Endodermal cell (in vitro differentiated cells): ENCODE measurements around the gene SPIRE2. TPM values are rescaled to one million over a fixed set of nuclear protein-coding genes. Genes with fewer than 3 reads are reported as not detected.

Source experiments
- DNase-seq: peaks from one replicate; pipeline ENCODE4 v3.0.0-alpha.2; 2017
- H3K27ac ChIP-seq: 2 replicates; pipeline ENCODE4 v1.5.1; 2013; ENCODE audit warnings: mild to moderate bottlenecking, low read depth, low read length, moderate library complexity
- H3K27me3 ChIP-seq: 2 replicates; pipeline ENCODE4 v1.6.1; 2013; ENCODE audit warnings: mild to moderate bottlenecking, low read length, moderate library complexity; ENCODE audit not compliant: insufficient read depth, control insufficient read depth, poor library complexity, severe bottlenecking
- H3K36me3 ChIP-seq: 2 replicates; pipeline ENCODE4 v1.7.0; 2013; ENCODE audit warnings: mild to moderate bottlenecking, low read length, moderate library complexity; ENCODE audit not compliant: control insufficient read depth, insufficient read depth
- H3K4me1 ChIP-seq: one replicate; pipeline ENCODE4 v1.7.0; 2013; ENCODE audit warnings: low read length; ENCODE audit not compliant: control insufficient read depth, insufficient read depth
- H3K4me3 ChIP-seq: 2 replicates; pipeline ENCODE4 v1.5.1; 2013; ENCODE audit warnings: mild to moderate bottlenecking, low read length, moderate library complexity
- H3K9ac ChIP-seq: 2 replicates; pipeline ENCODE4 v1.6.1; 2013; ENCODE audit warnings: mild to moderate bottlenecking, low read length, moderate library complexity; ENCODE audit not compliant: poor library complexity, severe bottlenecking; ENCODE audit errors: extremely low read depth
- H3K9me3 ChIP-seq: 2 replicates; pipeline ENCODE4 v1.6.1; 2013; ENCODE audit warnings: mild to moderate bottlenecking, low read length, moderate library complexity; ENCODE audit not compliant: control insufficient read depth
- H3K27ac Mint-ChIP-seq: 2 replicates; pipeline ENCODE4 v1.8.0; 2020; ENCODE audit warnings: mixed read lengths
- H3K27me3 Mint-ChIP-seq: 2 replicates; pipeline ENCODE4 v1.8.0; 2021; ENCODE audit warnings: mild to moderate bottlenecking, mixed read lengths; ENCODE audit not compliant: insufficient read depth
- H3K36me3 Mint-ChIP-seq: 2 replicates; pipeline ENCODE4 v1.8.0; 2020; ENCODE audit warnings: low read depth, mixed read lengths
- H3K4me1 Mint-ChIP-seq: 2 replicates; pipeline ENCODE4 v1.8.0; 2020; ENCODE audit warnings: mixed read lengths
- H3K4me3 Mint-ChIP-seq: 2 replicates; pipeline ENCODE4 v1.8.0; 2020; ENCODE audit warnings: mild to moderate bottlenecking, moderate library complexity, mixed read lengths
- H3K9me3 Mint-ChIP-seq: 2 replicates; pipeline ENCODE4 v1.8.0; 2020; ENCODE audit warnings: mild to moderate bottlenecking, mixed read lengths
- WGBS, 2 experiments: methylation state at CpG; one replicate each; pipeline versions ENCODE4 v1.1.5 to v1.1.7; 2013; ENCODE audit warnings: missing lambda C conversion rate in 2 of 2, mixed read lengths in 1 of 2; ENCODE audit not compliant: insufficient coverage in 1 of 2, insufficient read length in 1 of 2; 5-methylcytosine and 5-hydroxymethylcytosine counted together
- total RNA-seq, 2 donors: library from RNA; stranded (reverse); fragmentation: NEBNext Ultra II Directional in 1 of 2; extraction: Animal tissue kit (Norgen Biotek cat#: 25700) in 1 of 2; gene quantifications; 2 replicates in 1 of 2; 3 replicates in 1 of 2; pipeline ENCODE4 v1.2.1, GENCODE V29; 2021
- TF ChIP-seq, protein P1 (sequence below): fragments of 200-600 bp; sonication (generic); conservative IDR thresholded peaks from 2 replicates; pipeline ENCODE4 v1.5.0; 2021; ENCODE audit warnings: antibody characterized with exemption, mild to moderate bottlenecking

SPIRE2 gene
- total RNA-seq, 2 donors from 2014 or later, result 12.8 to 12.9 TPM

DNA sequence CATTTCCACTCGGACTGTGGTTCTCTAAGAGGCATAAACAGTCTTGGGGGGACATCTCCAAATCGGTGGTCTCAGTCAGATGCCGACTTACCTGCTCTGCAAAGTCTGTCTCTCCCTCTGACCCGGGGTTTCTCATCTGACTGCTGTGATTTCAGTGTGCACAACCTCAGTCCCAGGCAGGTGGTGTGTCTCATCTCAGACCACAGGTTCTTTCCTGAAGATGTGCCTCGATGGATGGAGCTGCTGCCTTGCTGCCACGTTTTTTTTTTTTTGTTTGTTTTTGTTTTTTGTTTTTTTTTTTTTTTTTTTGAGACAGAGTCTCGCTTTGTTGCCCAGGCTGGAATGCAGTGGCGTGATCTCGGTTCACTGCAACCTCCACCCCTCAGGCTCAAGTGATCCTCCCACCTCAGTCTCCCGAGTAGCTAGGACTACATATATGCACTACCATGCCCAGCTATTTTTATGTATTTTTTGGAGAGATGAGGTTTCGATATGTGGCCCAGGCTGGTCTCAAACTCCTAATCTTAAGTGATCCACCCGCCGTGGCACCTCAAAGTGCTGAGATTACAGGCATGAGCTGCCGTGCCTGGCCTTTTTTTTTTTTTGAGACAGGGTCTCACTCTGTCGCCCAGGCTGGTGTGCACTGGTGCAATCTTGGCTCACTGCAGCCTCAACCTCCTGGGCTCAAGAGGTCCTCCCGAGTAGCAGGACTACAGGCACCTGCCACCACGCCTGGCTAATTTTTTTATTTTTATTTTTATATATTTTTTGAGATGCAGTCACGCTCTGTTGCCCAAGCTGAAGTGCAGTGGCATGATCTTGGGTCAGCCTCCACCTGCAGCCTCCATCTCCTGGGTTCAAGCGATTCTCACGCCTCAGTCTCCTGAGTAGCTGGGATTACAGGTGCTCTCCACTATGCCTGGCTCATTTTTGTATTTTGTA is 15.4 kb downstream of the SPIRE2 start:
- no peaks in the 10 kb centered on the region for H3K36me3 Mint-ChIP-seq
- 87 to 96% methylated on average over 10 to 18 of the region's 20 CpGs for WGBS, 2 experiments
- DNase-seq, result no peak

DNA sequence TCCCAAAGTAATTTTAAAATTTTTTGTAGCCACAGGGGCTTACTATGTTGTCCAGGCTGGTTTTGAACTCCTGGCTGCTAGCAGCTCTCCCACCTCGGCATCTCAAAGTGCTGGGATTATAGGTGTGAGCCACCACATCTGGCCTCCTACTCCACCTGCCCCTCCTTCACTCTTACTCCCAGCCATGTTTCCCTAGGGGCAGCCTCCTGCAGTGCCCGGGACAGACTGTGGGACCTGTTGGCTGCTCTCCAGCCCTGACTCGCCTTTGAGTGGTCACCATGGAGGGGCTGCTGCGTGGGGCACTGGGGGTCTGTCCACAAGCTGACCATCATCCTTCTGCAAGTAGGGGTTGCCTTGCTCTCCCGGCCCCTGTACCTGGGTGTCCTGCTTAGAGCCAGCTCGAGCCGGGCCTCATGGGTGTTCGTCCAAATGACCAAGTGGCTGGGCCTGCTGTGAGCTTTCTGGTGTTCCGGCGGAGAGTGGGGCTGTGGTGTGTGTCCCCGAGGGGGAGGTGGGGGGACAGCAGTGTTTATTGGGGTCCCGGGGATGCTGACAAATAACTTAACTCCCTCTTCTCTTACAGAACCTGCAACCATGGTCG is 16.6 kb downstream of the SPIRE2 start:
- Mint-ChIP-seq H3K4me3 (no peak overlapping the region), H3K4me1 (peaks cover under 1% of the 10 kb centered on the region)

More for the DNA sequence above, 15.4 kb downstream of the SPIRE2 start:
- peaks cover 8% of the 10 kb centered on the region for H3K4me1 Mint-ChIP-seq
- Histone ChIP-seq H3K27me3 (no peaks in the 10 kb centered on the region), H3K36me3 (no peaks in the 10 kb centered on the region), H3K27ac (no peak overlapping the region), H3K9me3 (no peaks in the 10 kb centered on the region), H3K9ac (no peak overlapping the region), H3K4me3 (no peak overlapping the region), H3K4me1 (peaks cover 2% of the 10 kb centered on the region)
- no peak overlapping the region for H3K4me3 Mint-ChIP-seq
- H3K27ac Mint-ChIP-seq, result no peak overlapping the region
- H3K9me3 Mint-ChIP-seq, result no peaks in the 10 kb centered on the region
- TF ChIP-seq, protein P1, sequence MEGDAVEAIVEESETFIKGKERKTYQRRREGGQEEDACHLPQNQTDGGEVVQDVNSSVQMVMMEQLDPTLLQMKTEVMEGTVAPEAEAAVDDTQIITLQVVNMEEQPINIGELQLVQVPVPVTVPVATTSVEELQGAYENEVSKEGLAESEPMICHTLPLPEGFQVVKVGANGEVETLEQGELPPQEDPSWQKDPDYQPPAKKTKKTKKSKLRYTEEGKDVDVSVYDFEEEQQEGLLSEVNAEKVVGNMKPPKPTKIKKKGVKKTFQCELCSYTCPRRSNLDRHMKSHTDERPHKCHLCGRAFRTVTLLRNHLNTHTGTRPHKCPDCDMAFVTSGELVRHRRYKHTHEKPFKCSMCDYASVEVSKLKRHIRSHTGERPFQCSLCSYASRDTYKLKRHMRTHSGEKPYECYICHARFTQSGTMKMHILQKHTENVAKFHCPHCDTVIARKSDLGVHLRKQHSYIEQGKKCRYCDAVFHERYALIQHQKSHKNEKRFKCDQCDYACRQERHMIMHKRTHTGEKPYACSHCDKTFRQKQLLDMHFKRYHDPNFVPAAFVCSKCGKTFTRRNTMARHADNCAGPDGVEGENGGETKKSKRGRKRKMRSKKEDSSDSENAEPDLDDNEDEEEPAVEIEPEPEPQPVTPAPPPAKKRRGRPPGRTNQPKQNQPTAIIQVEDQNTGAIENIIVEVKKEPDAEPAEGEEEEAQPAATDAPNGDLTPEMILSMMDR, result no peak
- no peaks in the 10 kb centered on the region for H3K27me3 Mint-ChIP-seq

DNA sequence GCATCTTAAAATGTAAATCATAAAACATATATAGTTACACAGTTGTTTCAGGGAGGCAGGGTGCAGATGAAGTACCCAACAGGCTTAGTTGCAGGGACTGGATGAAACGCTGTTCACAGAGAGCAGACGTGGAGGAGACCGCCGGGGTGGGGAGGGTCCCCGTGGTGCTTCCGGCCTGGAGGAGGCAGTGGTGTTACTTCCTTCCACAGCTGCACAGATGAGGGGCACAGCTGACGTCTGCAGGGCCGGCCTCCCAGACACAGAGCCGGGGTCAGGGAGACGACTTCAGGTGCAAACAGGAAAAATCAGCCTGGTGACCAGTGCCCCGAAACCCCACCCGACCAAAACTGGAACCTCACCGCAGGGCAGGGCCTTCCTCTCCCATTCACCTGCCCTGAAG is 17.1 kb downstream of the SPIRE2 start:
- no peak for DNase-seq
- Histone ChIP-seq H3K4me3 (no peak overlapping the region), H3K9ac (no peak overlapping the region), H3K27ac (no peak overlapping the region), H3K36me3 (no peaks in the 10 kb centered on the region), H3K27me3 (no peaks in the 10 kb centered on the region), H3K9me3 (no peaks in the 10 kb centered on the region), H3K4me1 (no peaks in the 10 kb centered on the region)
- TF ChIP-seq, protein P1, result no peak
- WGBS, 2 experiments, result 90 to 93% methylated on average over 12 to 13 of the region's 13 CpGs
- Mint-ChIP-seq H3K4me3 (no peak overlapping the region), H3K27me3 (no peaks in the 10 kb centered on the region), H3K27ac (no peak overlapping the region), H3K9me3 (no peaks in the 10 kb centered on the region), H3K4me1 (no peaks in the 10 kb centered on the region), H3K36me3 (peaks cover 2% of the 10 kb centered on the region)

More for the DNA sequence above, 16.6 kb downstream of the SPIRE2 start:
- Mint-ChIP-seq H3K9me3 (no peaks in the 10 kb centered on the region), H3K27ac (no peak overlapping the region), H3K36me3 (peaks cover 2% of the 10 kb centered on the region), H3K27me3 (no peaks in the 10 kb centered on the region)
- Histone ChIP-seq H3K27me3 (no peaks in the 10 kb centered on the region), H3K4me3 (no peak overlapping the region), H3K9ac (no peak overlapping the region), H3K4me1 (no peaks in the 10 kb centered on the region), H3K27ac (no peak overlapping the region), H3K9me3 (no peaks in the 10 kb centered on the region), H3K36me3 (no peaks in the 10 kb centered on the region)
- no peak for DNase-seq
- TF ChIP-seq, protein P1, result no peak
- 95% methylated on average over 3 to 13 of the region's 13 CpGs for WGBS, 2 experiments
